ENCODE measurements around the gene RCAN1.
"Not testable (repeated sequence)": the region's sequence is repeated elsewhere in the genome, so short reads cannot be mapped to it uniquely, and the experiment has no call there.

Gene RCAN1

DNA sequence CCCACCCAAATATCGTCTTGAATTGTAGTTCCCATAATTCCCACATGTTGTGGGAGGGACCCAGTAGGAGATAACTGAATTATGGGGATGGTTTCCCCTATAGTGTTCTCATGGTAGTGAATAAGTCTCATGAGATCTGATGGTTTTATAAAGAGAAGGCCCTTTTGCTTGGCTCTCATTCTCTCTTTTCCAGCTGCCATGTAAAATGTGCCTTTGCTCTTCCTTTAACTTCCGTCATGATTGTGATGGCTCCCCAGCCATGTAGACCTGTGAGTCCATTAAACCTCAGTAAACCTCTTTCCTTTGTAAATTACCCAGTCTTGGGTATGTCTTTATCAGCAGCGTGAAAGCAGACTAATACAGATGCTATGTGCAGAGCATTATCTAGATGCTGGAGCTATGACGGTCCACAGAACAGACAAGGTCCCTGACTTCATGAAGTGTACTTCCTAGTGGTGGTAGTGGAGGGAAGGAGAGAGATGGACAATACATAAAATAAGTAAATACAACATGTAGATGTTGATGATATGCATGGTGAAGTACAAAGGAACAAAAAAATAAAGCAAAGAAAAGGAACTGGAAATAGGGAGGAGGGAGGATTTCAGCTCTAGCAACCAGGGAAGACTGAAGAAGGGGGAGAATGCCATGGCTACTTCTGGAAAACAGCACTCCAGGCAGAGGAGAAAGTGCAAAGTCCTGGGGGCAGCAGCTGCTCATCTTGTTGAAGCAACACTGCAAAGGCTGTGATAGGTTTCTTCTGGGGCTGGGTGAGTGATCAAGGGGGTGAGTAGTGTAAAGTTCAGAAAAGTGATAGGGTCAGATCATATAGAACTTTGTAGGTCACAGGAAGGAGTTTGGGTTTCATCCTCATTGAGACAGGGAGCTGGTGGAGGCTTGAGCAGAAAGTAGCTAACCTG is 6.8 kb upstream of the RCAN1 start:
- no peak for FAIRE-seq
- no peak for DNase-seq (ENCODE audit: low spot score)

DNA sequence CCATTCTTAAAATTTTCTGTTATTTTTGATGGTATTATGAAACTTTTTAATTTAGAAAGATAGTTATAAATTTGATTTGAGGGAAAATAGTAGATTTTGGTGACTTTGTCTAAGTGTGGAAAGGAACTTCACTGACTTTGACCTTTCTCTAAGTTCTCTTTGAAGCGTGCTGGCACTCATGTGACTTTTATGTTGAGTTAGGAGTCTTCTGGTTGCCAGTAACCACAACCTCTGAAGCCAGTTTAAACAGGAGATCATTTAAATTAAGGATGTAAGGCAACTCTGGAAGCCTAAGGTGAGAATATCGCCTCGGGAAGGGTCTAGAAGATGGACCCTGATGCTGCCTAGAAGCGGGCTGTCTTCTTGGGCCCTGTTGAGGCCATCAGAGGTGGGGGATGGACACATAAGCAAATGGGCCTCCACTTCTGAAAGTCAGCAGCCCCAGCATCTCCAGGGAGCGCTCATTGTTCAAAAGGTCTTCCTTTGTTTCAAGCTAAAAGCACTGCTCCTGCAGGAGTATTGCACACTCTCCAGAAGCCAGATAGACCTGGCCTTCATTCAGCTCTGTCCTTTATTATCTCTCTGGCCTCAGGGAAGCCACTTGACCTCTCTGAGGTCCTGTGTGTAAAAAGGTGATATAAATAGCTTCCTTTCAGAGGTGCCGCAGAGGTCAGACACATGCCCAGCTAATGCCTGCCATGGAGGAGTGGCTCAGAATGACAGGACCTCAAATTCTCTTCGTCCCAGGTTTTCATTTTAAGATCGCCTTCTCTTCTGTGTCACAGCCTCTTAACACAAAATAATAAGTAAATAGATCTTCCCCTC is 5.1 kb upstream of the RCAN1 start:
- no peak for FAIRE-seq

DNA sequence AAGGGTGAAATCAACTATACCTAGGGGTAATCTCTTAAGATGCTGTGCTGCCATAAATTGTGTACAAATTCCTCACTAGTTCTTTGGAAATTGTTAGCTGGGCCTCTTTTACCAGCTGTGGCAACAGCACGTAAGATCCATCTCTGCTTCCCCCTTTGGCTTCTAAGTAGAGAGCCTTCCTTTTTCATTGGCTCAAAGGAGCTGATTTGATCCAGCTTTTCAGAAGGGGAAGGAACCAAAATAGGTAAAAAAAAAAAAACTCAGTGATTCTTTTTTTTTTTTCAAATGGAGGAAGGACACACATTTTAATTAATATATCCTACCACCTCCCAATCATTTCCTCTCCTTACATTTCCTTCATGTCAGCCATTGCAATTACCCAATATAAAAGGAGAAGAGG is 4.0 kb upstream of the RCAN1 start:
- DNase-seq (ENCODE audit: low spot score): no peak
- no peak for FAIRE-seq

More for the DNA sequence above, 5.1 kb upstream of the RCAN1 start:
- no peak for DNase-seq (ENCODE audit: low spot score)

DNA sequence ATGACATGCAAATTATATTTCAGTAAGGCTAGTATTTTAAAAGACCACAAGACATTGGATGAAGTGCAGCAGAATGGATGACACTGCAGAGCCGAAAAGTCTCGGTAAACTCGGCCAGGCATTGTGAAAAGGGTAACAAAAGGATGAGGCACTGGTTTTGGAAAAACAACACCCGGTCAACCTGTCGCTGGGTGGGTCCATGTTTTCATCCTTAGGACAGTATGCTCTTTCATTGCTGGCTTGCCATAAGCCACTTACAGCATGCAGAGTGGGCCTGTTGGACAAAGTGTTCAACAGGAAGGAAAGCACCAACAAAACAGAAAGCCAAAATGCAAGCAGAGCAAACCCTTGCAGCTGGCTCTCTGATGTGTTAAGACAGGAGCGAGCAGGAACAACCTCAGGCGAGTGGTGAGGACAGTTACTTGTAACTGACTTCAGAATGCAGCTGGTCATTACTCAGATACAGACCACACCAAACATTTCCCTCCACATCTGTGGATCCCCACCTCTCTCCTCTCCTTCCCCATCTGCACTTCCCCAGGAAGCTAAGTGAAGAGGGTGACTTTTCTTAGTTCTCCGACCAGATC is 2.9 kb upstream of the RCAN1 start:
- DNase-seq (ENCODE audit: low spot score) (no peak), FAIRE-seq (no peak)

DNA sequence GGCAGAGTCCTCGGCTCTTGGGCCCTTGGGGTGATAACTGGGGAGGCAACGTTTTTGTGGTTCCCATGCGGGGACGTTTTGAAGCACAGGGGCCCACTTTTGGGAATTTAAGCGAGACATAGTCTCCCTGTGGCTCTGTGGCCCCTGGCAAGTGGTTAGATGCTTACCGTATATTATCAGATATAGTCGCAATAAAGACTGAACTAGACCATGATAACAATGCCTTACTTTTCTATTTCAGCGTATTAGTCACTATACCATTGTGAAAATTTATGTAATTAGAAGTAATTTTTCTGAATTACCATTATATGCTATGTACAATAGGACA is 538 bp upstream of the RCAN1 start:
- no peak for FAIRE-seq
- DNase-seq (ENCODE audit: low spot score): no peak

GRCh38 chr21:34613679-34614627 is 960 bp downstream of the RCAN1 start:
- FAIRE-seq (no peak), DNase-seq (ENCODE audit: low spot score) (no peak)

- FAIRE-seq: no peak
- no peak for DNase-seq (ENCODE audit: low spot score)
These were observed 2.4 kb downstream of the RCAN1 start for GRCh38 chr21:34612557-34612956.

DNA sequence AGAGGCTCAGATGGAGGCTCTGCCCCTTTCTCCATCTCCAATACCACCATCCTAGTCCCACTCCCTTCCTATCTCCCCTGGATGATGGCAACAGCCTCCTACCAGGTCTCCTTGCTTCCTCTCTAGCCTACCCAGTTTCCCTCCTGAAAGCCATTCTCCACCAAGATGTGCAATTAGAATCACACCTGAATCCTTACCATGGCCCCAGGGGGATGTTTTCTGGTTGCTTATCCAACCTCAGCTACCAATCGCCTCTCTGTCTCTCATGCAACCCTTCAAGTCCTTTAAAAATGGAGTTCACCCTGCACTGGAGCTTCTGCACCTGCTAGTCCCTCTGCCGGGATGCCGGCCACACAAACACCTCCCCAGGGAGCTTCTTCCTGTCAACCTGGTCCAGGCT is 2.9 kb downstream of the RCAN1 start:
- no peak for DNase-seq (ENCODE audit: low spot score)

GRCh38 chr21:34611528-34611927 is 3.4 kb downstream of the RCAN1 start:
- FAIRE-seq: no peak
- DNase-seq (ENCODE audit: low spot score): no peak

More for the DNA sequence above, 2.9 kb downstream of the RCAN1 start:
- FAIRE-seq: no peak

DNA sequence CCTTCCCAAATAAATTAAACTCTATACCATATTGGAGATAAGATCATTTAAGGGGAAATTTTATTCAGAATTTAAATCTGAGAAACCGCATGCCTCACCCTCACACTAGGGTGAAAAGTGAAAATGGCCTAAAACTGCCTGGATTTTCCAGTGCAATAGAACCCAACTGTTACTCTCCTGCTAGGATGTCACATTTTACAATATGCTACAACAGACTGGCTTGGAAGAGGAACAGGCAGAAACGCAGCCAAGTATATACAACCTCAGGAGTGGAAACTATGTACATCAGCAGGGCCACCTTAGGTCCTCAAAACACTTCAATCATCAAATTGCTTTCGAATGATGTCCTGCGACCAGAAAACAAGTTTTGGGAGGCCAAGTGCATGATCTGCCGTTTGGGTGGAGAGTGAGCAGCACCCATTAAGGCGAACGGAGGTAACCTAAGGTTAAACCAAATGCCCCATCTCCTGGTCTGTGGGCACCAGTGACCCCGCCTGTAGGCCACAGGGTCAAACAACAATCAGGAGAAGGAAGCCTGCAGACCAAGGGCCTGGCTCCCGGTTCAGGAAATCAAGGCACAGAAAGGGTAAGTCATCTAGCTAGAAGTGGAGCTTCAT is 4.9 kb downstream of the RCAN1 start:
- FAIRE-seq (no peak), DNase-seq (ENCODE audit: low spot score) (no peak)

- FAIRE-seq: no peak
- DNase-seq (ENCODE audit: low spot score): no peak
These were observed 5.5 kb downstream of the RCAN1 start for GRCh38 chr21:34609244-34609932.

GRCh38 chr21:34607376-34607775 is 7.5 kb downstream of the RCAN1 start:
- DNase-seq (ENCODE audit: low spot score); FAIRE-seq: not testable (repeated sequence)

- no peak for DNase-seq (ENCODE audit: low spot score)
- no peak for FAIRE-seq
These were observed 8.3 kb downstream of the RCAN1 start for GRCh38 chr21:34606621-34607020.

- DNase-seq (ENCODE audit: low spot score) (no peak), FAIRE-seq (no peak)
These were observed 8.9 kb downstream of the RCAN1 start for GRCh38 chr21:34606051-34606450.

GRCh38 chr21:34604956-34605355 is 10.0 kb downstream of the RCAN1 start:
- not testable (repeated sequence) for DNase-seq (ENCODE audit: low spot score); FAIRE-seq

GRCh38 chr21:34604556-34604955 is 10.4 kb downstream of the RCAN1 start:
- DNase-seq (ENCODE audit: low spot score) (no peak), FAIRE-seq (no peak)

DNA sequence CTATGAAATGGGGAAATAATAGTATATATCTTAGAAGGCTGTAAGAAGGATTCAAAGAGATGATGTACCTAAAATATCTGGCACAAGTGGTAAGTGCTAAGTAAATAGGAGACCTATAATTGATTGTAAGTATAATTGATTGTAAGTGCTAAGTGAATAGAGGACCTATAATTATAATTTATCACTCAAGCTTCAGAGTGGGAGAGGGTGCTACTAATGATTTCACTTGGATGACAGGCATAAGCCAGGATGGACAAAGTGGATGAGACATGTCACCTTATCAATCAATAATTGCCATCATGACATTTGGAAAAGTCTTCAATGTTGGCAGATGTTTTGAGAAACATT is 11.2 kb downstream of the RCAN1 start:
- FAIRE-seq: no peak

DNA sequence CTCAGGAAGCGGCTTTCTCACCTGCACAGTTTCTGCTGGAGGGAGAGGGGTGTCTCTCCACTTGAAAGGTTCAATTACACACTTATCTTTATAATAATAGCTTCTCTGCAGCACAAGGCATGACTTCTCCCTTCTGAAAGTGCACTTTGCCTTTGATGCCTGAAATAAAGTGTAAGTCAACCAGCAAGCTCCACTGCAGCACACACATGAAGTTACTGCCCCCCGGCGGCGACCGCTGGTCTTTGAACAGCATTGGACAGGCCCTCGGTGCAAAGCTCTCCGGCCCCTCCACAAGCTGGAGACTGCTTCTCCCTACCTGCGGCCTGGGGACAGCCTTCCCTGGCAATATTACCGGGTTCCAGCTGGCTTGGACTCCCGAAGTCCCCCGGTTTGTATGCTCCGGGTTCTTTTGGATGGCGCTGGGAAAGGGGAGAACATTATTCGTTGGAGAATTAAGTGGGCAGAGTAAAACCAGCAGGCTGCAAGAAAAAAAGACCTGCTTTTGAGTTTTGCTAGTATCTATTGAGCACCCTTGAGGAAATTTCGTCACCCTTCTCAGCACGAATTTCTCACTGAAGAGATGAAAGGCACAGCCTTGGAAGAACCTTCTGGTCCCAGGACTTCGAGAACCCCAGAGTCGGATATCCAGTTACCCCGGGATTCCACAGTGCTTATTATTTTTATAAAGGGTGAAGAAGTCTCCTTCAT is 11.8 kb downstream of the RCAN1 start:
- DNase-seq (ENCODE audit: low spot score) (peak; percentile 53), FAIRE-seq (no peak)

More for the DNA sequence above, 11.2 kb downstream of the RCAN1 start:
- no peak for DNase-seq (ENCODE audit: low spot score)

DNA sequence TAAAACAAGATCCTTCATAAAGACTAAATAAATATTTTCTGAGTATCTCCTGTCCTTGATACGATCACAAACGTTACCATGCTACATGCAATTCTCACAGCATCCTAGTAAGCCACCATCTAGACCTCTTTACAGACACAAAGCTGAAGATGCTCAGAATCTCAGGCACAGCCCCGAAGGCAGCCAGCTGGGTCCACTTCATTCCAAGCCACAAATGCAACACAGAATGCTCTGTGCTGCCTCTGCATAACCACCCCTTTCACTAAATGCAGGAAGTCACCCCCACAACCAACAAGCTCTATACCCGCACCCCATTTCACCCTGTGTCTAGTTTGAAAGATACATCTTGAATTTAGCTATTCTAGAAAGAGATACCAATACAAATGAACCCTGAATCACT is 12.9 kb downstream of the RCAN1 start:
- DNase-seq (ENCODE audit: low spot score) (no peak), FAIRE-seq (no peak)

Measured in RCC 7860 (cell line).